Activated CD4-positive, CD25-positive, alpha-beta regulatory T cell treated with anti-CD3 and anti-CD28 coated beads, Interleukin-2, amount 50 U/mL, for 24 hours (primary cell): ENCODE measurements around the gene RPS2.
"Not testable (repeated sequence)": the region's sequence is repeated elsewhere in the genome, so short reads cannot be mapped to it uniquely, and the experiment has no call there.

ENCODE experiments used
- ATAC-seq, 2 donors: fragments of 150-1000 bp; cut with Tn5 transposase; one replicate each; pipeline ENCODE4 v1.10.0; 2021; ENCODE audit warnings: mild to moderate bottlenecking in 1 of 2, moderate library complexity in 1 of 2

Gene RPS2

DNA sequence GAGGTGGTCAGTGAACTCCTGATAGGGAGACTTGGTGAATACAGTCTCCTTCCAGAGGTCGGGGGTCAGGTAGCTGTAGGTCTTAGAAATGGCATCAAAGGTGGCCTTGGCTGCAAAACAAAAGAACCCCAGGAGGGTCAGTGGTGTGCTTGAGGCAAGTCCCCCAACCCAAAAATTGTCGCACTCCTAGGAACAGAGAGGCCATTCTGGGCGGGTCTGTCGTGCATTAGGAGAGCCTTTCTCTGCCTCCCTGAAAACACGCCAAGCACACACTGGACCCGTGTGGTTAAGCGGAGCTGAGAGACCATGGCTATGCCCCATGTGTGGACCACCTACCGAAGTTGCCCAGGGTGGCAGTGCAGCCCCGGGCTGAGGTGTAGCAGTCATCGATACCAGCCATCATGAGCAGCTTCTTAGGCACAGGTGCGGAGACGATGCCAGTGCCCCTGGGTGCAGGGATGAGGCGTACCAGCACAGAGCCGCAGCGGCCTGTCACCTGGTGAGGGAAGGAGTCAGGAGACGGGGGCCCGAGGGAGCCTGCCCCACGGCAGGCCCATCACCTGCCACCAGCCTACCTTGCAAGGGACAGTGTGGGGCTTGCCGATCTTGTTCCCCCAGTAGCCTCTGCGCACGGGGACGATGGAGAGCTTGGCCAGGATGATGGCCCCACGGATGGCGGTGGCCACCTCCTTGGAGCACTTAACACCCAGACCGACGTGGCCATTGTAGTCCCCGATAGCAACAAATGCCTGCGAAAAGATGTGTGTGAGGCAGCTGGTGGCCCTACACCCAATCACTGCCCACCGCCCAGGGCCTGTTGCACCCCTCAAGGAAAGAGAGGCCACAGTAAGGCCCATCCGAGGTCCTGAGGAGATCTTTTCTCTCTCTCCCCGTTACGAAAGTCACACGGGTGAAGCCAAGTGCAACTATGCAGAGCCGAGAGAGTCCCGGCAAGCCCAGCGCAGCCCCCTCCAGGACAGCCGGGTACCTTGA, 2.2 kb downstream of the RPS2 start:
- ATAC-seq: not testable (repeated sequence)

GRCh38 chr16:1961651-1962067, 3.0 kb downstream of the RPS2 start:
- no peak for ATAC-seq

- ATAC-seq: peak; percentile 4 to 12
Measured at GRCh38 chr16:1960665-1961630, 3.7 kb downstream of the RPS2 start.

DNA sequence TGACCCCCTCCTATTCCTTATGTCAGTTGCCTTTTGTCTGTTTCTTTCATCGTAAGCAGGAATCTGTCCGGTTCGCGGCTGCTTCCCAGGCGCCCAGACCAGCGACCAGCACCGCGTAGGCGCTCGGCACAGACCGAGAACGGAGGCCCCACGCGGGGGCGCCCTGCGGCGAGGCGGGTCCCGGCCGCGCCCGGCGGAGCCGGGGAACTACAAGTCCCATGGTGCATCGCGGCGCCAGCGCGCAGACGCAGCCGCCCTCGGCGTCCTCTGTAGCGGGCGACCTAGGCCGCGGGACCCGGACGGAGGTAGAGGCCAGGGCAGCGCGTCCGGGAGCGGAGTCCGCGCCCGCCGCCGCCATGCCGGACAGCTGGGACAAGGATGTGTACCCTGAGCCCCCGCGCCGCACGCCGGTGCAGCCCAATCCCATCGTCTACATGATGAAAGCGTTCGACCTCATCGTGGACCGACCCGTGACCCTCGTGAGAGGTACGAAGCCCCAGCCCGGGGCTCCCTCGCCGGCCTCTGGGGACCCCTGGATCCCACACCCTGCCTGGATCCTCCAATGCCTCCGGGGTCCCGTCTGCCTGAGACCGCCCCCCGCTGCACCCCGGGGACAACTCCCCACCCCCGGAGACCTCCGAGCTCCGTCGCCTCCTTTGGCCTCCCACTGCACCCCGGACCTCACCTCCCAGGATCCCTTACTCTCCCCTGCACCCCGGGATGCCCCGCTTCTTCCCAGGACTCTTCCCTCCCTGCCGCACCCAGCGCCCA, 5.2 kb downstream of the RPS2 start, which contains the start of gene NDUFB10:
Gene NDUFB10, plus strand, starts transcription at position 270 of the 771 bp plus-strand sequence. Its CDS starts 87 bp downstream, at position 357.
- ATAC-seq: peak; percentile 74

DNA sequence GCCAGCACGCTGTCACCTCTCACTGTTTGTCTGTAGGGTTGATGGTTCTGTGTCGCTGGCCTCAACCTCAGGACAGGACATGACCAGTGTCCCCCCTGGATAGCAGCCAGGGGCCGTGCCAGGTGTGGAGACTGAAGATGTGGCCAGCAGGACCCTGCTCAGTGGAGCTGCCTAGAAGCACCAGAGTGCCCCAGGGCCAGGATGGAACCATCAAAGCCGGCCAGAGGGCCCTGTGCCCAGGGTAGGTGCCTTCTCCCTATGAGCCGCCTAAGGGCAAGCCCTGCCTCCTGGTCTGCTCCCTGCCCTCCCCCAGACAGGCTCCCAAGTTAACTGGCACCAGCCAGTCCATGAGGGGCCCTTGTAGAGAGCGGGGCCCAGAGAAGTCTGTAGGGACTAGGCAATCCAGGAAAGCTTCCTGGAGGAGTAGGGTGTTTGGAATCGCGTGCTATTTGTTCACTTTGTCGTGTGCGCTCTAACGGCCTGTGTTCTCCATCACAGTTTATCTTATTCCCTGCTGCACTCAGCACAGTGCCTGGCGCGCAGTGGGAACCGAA, 5.8 kb downstream of the RPS2 start:
- no peak for ATAC-seq

DNA sequence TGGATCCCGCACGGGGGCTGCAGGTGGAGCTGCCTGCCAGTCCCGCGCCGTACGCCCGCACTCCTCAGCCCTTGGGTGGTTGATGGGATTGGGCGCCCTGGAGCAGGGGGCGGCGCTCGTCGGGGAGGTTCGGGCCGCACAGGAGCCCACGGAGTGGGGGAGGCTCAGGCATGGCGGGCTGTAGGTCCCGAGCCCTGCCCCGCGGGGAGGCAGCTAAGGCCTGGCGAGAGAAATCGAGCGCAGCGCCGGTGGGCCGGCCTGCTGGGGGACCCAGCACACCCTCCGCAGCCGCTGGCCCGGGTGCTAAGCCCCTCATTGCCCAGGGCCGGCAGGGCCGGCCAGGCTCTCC, 6.5 kb downstream of the RPS2 start:
- ATAC-seq: not testable (repeated sequence)

DNA sequence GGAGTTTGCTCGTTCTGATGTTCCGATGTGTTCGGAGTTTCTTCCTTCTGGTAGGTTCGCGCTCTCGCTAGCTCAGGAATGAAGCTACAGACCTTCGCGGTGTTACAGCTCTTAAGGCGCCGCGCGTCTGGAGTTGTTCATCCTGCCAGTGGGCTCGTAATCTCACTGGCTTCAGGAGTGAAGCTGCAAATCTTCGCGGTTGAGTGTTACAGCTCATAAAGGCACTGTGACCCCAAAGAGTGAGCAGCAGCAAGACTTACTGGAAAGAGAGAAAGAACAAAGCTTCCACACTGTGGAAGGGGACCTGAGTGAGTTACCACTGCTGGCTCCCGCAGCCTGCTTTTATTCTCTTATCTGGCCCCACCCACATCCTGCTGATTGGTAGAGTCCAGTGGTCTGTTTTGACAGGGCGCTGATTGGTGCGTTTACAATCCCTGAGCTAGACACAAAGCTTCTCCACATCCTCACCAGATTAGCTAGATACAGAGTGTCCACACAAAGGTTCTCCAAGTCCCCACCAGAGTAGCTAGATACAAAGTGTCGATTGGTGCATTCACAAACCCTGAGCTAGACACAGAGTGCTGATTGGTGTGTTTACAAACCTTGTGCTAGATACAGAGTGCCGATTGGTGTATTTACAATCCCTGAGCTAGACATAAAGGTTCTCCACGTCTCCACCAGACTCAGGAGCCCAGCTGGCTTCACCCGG, 7.0 kb downstream of the RPS2 start:
- not testable (repeated sequence) for ATAC-seq

GRCh38 chr16:1953734-1954133, 10.9 kb downstream of the RPS2 start:
- no peak for ATAC-seq

GRCh38 chr16:1950559-1950958, 14.1 kb downstream of the RPS2 start:
- no peak for ATAC-seq

- ATAC-seq: no peak
Measured at GRCh38 chr16:1950047-1950446, 14.6 kb downstream of the RPS2 start.

DNA sequence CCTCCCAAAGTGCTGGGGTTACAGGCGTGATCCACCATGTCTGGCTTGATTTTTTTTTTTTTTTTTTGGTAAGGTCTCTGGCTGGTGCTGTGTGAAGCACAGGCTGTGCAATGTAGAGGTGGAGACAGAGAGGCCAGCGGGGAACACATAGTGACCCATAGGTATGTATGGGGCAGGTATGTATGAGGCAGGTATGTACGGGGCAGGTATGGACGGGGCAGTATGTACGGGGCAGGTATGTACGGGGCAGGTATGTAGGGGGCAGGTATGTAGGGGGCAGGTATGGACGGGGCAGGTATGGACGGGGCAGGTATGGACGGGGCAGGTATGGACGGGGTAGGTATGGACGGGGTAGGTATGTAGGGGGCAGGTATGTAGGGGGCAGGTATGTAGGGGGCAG, 15.1 kb downstream of the RPS2 start:
- no peak for ATAC-seq

DNA sequence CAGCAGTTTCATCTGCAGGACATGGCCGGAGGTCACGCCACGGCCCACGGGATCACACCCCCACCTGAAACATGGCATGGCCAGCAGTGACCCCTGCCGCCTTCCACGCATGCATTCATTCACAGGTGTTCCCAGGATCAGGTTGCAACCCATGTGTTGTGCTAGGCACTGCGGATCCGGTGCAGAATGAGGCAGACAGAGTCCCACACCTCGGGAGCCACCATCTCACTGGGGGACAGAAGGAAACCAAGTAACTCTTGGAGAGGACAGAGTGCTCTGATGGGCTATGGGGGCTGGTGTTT, 17.3 kb downstream of the RPS2 start:
- ATAC-seq: no peak

- ATAC-seq: no peak
Measured at GRCh38 chr16:1946495-1947368, 17.9 kb downstream of the RPS2 start.

DNA sequence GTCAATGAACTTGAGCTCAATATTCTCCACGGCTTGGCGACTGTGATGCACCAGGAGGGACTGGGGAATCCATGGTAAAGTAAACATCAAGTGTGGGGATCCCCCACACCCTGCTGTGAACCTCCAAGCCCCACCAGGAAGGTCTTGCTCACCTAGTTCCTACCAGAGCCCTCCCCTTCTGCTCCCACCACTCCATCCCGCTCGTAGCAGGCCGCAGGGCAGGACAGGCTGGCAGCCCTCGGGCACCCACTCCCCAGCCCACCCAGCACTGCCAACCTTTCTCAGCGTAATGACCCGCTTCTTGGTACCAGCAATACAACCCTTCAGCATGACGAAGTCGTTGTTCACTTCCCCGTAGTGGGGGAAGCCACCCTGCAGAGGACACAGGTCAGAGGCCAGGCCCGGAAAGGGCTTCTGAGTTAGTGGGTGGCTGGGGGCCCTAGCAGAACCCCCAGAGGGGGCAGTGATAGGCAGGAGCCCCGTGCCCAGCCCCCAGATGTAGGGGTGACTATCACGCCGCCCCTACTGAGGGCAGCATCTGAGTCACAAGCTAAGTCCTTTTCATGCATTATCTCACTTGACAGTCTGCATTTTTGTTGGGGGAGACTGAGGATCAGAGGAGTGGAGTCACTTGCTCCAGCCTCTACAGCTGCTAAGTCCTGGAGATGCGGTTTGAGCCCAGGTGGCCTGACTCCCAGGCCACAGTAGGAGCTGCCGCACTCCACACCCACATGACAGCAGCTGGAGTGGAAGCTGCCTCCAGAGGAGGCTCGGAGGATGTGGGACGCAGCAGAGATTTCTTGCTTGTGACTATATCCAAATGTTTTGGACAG, 18.9 kb downstream of the RPS2 start:
- no peak for ATAC-seq

- no peak for ATAC-seq
Measured at GRCh38 chr16:1944612-1945199, 19.9 kb downstream of the RPS2 start.

- ATAC-seq: peak; percentile 93 to 97
Measured at GRCh38 chr16:1942810-1943726, 21.6 kb downstream of the RPS2 start, which contains the start of gene MSRB1. MSRB1 (minus strand) TSS chr16:1943199; CDS start chr16:1943156, 43 bp downstream.

DNA sequence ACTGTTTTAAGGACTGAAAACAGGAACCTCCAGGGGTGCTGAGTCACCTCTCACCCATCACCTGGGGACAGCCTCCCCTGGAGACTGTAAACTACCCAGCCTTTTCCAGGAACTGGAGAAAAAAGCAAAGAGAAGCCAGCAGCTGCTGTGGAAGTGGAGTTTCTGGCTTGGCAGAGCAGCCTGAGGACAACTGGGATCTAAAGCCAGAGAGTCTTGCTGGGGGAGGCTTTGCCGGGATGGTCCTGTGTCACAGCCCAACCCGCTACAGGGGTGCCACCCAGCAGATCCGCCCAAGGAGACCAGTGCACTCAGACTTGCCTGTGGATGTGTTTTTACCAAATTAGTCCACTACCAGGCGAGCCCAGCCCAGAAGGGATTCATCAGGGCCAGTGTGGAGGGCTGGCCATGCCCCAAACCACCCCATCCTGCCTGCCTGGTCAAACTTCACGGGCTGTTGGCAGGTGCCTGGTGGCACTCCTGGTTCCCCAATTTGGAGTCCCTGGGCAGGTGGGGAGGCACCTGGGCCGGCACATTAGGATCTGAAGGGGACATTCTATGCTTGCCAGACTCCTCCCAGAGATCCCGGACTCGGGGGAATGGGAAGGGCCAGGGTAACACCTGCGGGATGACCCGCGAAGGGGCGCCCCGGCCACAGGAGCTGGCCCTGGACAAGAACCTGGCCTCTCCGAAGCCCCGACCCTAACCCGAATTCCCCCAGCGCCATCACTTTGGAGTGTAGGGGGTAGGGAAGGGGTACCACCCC, 22.4 kb downstream of the RPS2 start:
- no peak for ATAC-seq
